DOHH2 (cell line): ENCODE results near the gene BCL2L13.
"Not testable (repeated sequence)": the region's sequence is repeated elsewhere in the genome, so short reads cannot be mapped to it uniquely, and the experiment has no call there.

Experiments
- H3F3A ChIP-seq: fragments of 200-600 bp; sonication (generic), shearing (Covaris generic); 2 replicates; pipeline ENCODE4 v1.6.0; 2016; ENCODE audit warnings: antibody characterized with exemption, mild to moderate bottlenecking; ENCODE audit not compliant: control insufficient read depth, insufficient read depth
- H3K27ac ChIP-seq: fragments of 200-600 bp; sonication (generic); 2 replicates; pipeline ENCODE4 v1.5.1; 2014; ENCODE audit warnings: low read depth, mild to moderate bottlenecking, low read length, moderate library complexity
- H3K27me3 ChIP-seq: fragments of 200-600 bp; sonication (generic); 2 replicates; pipeline ENCODE4 v1.6.1; 2014; ENCODE audit warnings: mild to moderate bottlenecking, low read length, mixed read lengths; ENCODE audit not compliant: control insufficient read depth
- H3K36me3 ChIP-seq: fragments of 200-600 bp; sonication (generic); 2 replicates; pipeline ENCODE4 v1.6.1; 2014; ENCODE audit warnings: mild to moderate bottlenecking, low read length, moderate library complexity, mixed read lengths; ENCODE audit not compliant: control insufficient read depth
- H3K4me1 ChIP-seq: fragments of 200-600 bp; sonication (generic); 2 replicates; pipeline ENCODE4 v1.6.1; 2014; ENCODE audit warnings: mild to moderate bottlenecking, low read length, mixed read lengths; ENCODE audit not compliant: control insufficient read depth
- H3K4me2 ChIP-seq: fragments of 200-600 bp; sonication (generic); 2 replicates; pipeline ENCODE4 v1.6.0; 2014; ENCODE audit warnings: mild to moderate bottlenecking, low read length, moderate library complexity
- H3K4me3 ChIP-seq: fragments of 200-600 bp; sonication (generic); 2 replicates; pipeline ENCODE4 v1.5.1; 2014; ENCODE audit warnings: mild to moderate bottlenecking, low read length, mixed read lengths
- H3K79me2 ChIP-seq: fragments of 200-600 bp; sonication (generic); 2 replicates; pipeline ENCODE4 v1.6.1; 2014; ENCODE audit warnings: mild to moderate bottlenecking, low read length, mixed read lengths; ENCODE audit not compliant: control insufficient read depth
- H3K9me2 ChIP-seq: fragments of 200-600 bp; sonication (generic); replicated peaks from 2 replicates; pipeline ENCODE4 v1.6.1; 2014; ENCODE audit warnings: mild to moderate bottlenecking, low read length, mixed read lengths; ENCODE audit not compliant: control insufficient read depth
- H3K9me3 ChIP-seq: fragments of 200-600 bp; sonication (generic); 2 replicates; pipeline ENCODE4 v1.6.1; 2014; ENCODE audit warnings: antibody characterized with exemption, low read length, mixed read lengths; ENCODE audit not compliant: control insufficient read depth, insufficient read depth
- H4K20me1 ChIP-seq: fragments of 200-600 bp; sonication (generic); 2 replicates; pipeline ENCODE4 v1.6.0; 2014; ENCODE audit warnings: low read depth, mild to moderate bottlenecking, antibody characterized with exemption, low read length, moderate library complexity; ENCODE audit not compliant: control insufficient read depth, insufficient read depth
- CTCF ChIP-seq: fragments of 200-600 bp; sonication (generic); IDR thresholded peaks from one replicate; pipeline ENCODE4 v1.5.1; 2014; ENCODE audit warnings: antibody characterized with exemption, mild to moderate bottlenecking, low read depth, low read length; ENCODE audit not compliant: poor library complexity, severe bottlenecking
- EZH2phosphoT487 ChIP-seq: fragments of 200-600 bp; sonication (generic); IDR thresholded peaks from 2 replicates; pipeline ENCODE4 v1.6.1; 2017; ENCODE audit warnings: borderline replicate concordance, mild to moderate bottlenecking, antibody characterized with exemption, low read length, moderate library complexity, mixed read lengths

Gene BCL2L13

GRCh38 chr22:17664414-17665055 lies 26.0 kb downstream of the BCL2L13 start:
- Histone ChIP-seq H3K4me3 (no peak overlapping the region), H3K9me2 (no peaks in the 10 kb centered on the region), H3K79me2 (peaks cover 29% of the 10 kb centered on the region), H3F3A (no peaks in the 10 kb centered on the region), H3K4me2 (no peak overlapping the region), H3K9me3 (peaks cover 11% of the 10 kb centered on the region), H3K27me3 (no peaks in the 10 kb centered on the region), H3K36me3 (peaks cover 49% of the 10 kb centered on the region), H4K20me1 (no peaks in the 10 kb centered on the region), H3K4me1 (no peaks in the 10 kb centered on the region), H3K27ac (no peak overlapping the region)
- TF ChIP-seq EZH2phosphoT487: no peak
- no peak for TF ChIP-seq CTCF

- TF ChIP-seq EZH2phosphoT487: no peak
- TF ChIP-seq CTCF: no peak
- H3K36me3 ChIP-seq: peaks cover 50% of the 10 kb centered on the region
- H3F3A ChIP-seq: no peaks in the 10 kb centered on the region
- H3K27ac ChIP-seq: no peak overlapping the region
- no peaks in the 10 kb centered on the region for H3K9me2 ChIP-seq
- no peak overlapping the region for H3K4me2 ChIP-seq
- H3K9me3 ChIP-seq: peaks cover 11% of the 10 kb centered on the region
- H3K27me3 ChIP-seq: no peaks in the 10 kb centered on the region
- H3K4me1 ChIP-seq: no peaks in the 10 kb centered on the region
- H3K4me3 ChIP-seq: no peak overlapping the region
- H4K20me1 ChIP-seq: no peaks in the 10 kb centered on the region
- H3K79me2 ChIP-seq: peaks cover 33% of the 10 kb centered on the region
Observed at GRCh38 chr22:17665248-17665647, 26.7 kb downstream of the BCL2L13 start.

GRCh38 chr22:17665854-17666253 lies 27.3 kb downstream of the BCL2L13 start:
- Histone ChIP-seq H3K27me3 (no peaks in the 10 kb centered on the region), H4K20me1 (no peaks in the 10 kb centered on the region), H3K4me1 (no peaks in the 10 kb centered on the region), H3F3A (no peaks in the 10 kb centered on the region), H3K36me3 (peaks cover 50% of the 10 kb centered on the region), H3K4me2 (no peak overlapping the region), H3K27ac (no peak overlapping the region), H3K79me2 (peaks cover 35% of the 10 kb centered on the region), H3K9me2 (no peaks in the 10 kb centered on the region), H3K9me3 (peaks cover 11% of the 10 kb centered on the region), H3K4me3 (no peak overlapping the region)
- TF ChIP-seq EZH2phosphoT487 (no peak), CTCF (no peak)

GRCh38 chr22:17671521-17672092 lies 33.0 kb downstream of the BCL2L13 start:
- not testable (repeated sequence) for H3K9me3 ChIP-seq, H3F3A ChIP-seq, H3K27ac ChIP-seq, H4K20me1 ChIP-seq, H3K4me1 ChIP-seq, H3K4me2 ChIP-seq, H3K4me3 ChIP-seq, H3K27me3 ChIP-seq, H3K9me2 ChIP-seq
- peaks cover 50% of the 10 kb centered on the region for H3K79me2 ChIP-seq
- H3K36me3 ChIP-seq: peaks cover 15% of the 10 kb centered on the region
